HG02642 (cell line): ENCODE results near the gene PRKCSH.
"Not testable (repeated sequence)": the region's sequence is repeated elsewhere in the genome, so short reads cannot be mapped to it uniquely, and the experiment has no call there.

Source experiments
- ATAC-seq: cut with Tn5 transposase; IDR thresholded peaks from one replicate; pipeline ENCODE4 v1.9.1; 2021; ENCODE audit warnings: mild to moderate bottlenecking; ENCODE audit not compliant: unreplicated experiment, poor library complexity

The PRKCSH gene

DNA sequence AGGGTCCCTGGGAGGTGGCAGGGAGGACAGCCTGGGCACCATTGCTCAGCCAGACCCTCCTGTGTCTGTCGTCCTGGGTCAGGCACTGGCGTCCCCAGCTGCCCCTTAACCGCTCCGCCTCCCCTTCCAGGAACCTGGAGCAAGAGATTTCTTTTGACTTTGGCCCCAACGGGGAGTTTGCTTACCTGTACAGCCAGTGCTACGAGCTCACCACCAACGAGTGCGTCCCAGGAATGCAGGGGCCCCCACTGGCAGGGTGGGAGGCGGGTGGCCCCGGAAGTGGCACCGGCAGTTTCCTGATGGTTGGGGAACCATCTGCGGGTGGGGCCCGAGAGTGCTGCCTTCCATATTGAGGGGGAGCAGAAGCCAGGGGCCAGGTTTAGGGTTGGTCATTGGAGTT, 13.0 kb downstream of the PRKCSH start:
- no peak for ATAC-seq

DNA sequence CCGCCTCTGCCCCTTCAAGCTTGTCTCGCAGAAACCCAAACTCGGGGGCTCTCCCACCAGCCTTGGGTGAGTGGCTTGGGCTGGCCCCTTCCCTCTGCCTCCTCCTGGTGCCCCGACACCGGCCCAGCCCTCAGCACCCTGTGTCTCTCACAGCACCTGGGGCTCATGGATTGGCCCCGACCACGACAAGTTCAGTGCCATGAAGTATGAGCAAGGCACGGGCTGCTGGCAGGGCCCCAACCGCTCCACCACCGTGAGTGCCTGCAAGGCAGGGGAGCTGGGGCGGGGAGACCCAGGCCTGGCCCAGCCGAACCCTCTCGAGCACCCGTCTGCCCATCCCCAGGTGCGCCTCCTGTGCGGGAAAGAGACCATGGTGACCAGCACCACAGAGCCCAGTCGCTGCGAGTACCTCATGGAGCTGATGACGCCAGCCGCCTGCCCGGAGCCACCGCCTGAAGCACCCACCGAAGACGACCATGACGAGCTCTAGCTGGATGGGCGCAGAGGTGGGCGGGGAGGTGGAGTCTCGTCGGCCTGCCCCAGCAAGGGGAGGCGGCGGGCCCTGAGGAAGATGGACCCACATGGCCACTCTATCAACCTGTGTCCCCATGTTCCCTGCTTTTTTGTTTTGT, 13.6 kb downstream of the PRKCSH start:
- no peak for ATAC-seq

DNA sequence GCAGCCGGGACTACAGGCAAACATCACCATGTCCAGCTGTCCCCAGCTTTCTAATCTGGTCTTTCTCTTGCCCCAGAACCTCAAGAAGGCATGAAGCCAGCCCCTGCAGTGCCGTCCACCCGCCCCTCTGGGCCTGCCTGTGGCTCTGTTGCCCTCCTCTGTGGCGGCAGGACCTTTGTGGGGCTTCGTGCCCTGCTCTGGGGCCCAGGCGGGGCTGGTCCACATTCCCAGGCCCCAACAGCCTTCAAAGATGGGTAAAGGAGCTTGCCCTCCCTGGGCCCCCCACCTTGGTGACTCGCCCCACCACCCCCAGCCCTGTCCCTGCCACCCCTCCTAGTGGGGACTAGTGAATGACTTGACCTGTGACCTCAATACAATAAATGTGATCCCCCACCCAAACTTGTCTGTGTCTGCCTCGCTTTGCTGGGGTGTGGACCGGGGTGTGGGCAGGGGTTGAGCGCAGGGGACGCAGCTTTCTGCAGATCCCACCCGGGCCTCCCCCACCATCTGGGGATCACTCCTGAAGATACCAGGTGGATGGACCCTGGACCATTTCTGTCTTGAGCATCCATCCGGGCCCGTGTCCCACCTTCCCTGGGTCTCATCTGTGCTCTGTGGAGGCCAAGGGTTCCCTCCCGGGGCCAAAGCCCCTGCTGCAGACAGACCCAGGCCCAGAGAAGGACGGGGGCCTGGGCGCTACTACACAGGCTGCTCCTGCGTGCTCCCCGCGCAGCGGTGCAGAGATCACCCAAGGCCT, 15.3 kb downstream of the PRKCSH start:
- no peak for ATAC-seq

DNA sequence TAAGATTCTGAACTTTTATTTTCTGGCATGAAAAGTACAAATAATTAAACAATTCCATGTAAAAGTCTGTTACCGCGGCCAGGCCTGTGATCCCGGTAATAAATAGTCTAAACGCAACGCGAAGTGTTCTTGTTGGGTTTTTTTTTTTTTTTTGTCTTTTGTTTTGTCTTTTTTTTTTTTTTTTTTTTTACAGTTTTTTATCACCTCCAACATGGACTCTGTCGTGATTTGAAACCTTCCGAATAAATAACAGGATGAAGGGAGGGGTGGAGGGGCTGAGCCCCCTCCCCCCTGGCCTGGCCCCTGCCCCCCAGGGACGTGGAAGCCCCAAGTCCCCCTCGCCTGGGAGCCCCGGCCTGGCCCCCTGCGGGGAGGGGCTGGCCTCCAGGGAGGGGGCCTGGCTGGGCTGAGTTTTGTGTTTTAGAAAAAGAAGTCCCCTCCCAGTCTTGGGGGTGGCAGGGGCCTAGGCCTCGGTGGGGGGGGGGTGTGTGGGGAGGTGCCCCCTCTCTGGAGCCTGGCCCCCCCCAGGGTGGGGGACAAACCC, 16.0 kb downstream of the PRKCSH start:
- ATAC-seq, result no peak

DNA sequence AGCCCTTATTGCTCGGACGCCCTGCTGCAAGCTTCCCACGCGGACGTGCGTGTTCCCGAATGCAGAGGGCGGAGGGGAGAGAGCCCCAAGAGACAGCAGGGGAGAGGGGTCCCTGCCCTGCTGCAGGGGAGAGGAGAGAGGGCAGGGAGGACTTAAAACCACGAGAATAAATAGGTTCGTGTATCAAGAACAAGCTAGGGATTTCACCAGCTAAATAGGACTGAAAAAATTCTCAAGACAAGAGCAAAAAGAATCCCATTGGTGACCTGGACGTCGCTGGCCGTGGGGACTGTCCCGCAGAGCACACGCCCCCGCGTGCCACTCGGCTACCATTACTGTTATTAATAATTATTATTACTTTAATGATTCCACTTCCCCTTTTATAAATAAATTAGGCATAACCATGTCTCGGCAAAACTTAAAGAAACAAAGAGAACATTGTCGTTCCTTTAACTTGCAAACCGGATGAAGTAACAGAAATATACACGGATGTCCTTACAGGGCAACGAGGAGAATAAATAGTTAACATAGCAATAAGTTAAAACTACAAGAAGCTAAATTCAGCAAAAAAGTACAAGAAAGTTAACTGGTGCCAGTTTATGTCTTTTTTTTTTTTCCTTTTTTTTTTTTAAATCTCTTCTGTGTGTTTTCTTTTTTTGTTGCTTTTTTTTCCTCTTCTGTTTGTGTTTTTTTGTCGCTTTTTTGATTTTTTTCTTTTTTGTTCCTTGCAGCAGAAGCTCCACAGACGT, 16.6 kb downstream of the PRKCSH start:
- no peak for ATAC-seq

DNA sequence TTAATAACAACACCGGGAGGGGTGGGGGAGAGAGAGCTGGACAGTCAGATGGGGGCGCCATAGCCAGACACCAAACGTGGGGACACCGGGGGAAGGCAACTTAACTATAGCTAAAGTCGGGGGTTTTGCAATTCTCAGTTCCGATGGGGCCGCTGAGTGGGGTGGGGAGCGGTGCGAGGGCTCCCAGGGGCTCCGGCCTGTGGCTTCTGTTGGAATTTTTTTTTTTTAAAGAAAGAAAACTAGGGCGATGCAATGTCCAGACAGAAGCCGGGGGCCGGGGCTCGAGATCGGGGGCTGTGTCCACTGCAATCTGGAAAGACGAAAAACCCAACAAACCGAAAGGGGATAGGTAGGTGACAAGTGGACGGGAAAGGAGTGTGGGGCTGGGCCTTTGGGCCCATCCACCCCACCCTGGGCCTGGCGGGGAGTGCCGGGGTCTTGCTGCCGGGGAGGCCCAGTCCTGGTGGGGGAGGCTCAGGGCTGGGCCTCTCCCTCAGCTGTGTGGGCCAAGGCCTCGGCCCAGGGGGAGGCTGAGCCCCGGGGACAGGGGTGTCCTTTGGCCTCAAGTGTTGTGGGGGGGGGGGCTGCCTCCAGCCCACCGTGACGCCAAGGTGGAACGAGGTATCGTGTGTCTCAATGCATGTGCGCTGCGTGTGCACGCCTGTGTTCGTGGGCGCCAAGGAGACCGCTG, 17.3 kb downstream of the PRKCSH start:
- ATAC-seq, result no peak

DNA sequence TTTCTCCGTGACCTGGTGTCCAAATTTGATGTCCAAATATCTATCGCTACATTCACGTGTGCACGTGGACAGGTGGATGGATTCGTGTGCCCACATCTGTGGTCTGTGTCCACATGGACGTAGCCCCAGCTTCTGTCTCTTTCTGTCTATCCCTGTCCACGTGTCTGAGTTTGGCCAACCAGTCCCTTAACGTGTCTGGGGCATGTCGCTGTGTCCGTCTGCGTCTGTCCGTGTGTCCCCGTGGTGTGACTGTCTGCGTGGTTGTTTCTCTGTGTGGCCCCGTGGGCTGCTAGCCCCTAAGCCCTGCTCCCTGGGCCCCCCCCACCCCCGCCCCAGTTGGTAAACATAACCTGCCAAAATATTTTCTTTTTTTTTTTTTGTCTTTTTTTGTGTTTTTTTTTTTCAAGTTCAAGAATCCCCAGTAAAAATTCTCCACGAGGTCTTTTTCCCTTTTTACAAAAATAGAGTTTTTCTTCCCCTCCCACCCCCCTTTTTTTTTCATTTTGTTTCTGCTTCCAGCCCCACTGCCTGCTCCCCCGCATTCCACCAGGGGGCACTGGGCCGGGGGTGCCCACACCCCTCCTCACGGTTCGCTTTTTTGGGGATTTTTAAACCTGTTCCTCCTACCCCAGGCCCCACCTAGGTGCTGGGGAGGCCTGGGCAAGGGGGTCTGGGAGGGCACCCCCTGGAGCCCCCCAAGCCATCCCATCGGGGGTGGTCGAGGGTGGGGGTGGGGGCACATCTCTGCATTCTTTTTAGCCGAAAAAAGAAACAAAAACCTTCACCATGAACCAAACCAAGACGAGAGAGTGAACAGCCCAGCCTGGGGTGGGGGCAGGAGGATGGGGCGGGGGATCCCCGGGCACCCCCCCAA, 18.3 kb downstream of the PRKCSH start:
- ATAC-seq, result no peak

DNA sequence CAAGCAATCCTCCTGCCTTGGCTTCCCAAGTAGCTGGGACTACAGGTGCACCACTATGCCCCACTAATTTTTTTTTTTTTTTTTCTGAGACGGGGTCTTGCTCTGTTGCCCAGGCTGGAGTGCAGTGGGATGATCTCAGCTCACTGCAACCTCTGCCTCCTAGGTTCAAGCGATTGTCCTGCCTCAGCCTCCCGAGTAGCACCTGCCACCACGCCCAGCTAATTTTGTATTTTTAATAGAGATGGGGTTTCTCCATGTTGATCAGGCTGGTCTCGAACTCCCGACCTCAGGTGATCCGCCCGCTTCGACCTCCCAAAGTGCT, 19.8 kb downstream of the PRKCSH start:
- not testable (repeated sequence) for ATAC-seq

DNA sequence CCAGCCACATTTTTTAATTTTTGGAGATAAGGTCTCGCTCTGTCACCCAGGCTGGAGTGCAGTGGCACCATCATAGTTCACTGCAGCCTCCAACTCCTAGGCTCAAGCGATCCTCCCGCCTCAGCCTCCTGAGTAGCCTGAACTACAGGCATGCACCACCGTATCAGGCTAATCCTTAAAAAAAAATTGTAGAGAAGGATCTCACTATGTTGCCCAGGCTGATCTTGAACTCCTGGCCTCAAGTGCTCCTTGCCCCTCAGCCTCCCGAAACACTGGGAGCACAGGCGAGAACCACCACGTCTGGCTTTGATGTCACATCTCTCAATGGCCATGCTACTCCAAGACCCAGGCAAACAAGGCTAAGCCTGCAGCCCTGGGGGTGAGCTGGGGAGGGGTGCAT, 21.2 kb downstream of the PRKCSH start:
- no peak for ATAC-seq

DNA sequence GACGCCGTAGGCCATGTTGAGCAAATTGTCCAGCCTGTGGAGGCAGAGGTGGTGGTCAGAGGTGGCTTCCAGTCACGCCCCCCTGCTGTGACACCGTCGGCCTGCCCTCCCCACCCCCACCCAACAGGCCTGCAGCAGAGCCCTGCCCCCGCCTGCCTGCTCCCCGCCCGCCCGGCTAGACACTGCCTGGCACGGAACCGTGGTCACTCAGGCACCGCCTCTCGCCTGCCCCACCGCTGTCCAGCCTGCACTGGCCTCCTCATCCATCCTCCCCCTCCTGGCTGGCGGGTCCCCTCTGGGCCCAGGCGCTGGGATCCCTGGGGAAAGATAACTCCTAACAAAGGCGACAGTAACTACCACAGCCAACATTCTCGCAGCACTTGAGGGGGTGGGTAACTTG, 21.7 kb downstream of the PRKCSH start:
- ATAC-seq, result no peak

DNA sequence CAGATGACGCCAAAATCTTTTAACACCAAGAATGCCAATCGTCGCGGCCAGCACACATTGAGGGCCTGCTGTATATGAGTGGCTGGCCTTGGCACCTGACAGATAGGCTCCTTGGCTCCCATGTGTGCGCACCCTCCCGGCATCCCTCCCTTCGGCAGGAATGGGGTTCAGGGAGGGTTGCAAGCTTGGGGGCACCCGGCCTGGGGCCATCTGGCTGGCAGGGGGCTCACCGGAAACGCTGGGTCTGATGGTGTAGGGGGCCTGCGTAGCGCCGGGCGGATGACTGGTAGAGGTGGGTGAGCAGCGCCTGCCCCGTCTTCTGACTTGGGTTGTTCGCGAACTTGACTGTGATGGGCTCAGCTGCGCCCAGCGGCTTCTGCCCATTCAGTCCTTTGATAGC, 22.4 kb downstream of the PRKCSH start:
- no peak for ATAC-seq

DNA sequence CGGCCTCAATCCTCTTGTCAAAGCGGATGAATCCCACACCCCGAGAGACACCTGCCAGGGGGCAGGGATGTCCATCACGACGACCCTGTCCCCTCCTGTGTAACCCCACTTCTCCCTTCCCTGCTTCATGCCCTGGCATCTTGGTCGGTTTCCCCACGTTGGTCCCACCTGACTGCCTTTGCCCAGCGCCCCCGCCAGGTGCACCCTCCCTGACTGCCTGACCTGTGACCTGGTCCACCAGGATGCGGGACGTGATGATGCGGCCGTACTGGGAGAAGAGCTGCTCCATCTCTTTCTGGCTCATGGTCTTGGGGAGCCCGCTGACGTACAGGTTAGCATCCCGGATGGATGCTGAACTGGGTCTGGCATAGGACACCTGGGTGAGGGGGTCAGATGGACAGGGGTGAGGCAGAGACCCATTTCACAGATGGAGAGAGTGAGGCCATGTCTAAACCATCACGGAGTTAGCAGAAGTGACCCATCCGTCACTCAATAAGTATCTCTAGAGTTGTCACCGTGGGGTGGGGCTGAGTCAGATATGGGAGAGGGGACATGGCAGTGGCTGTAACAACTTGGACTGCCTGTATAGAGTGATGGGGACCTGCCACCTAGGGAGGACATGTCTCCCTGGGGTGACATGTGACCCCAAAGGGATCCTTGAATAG, 22.9 kb downstream of the PRKCSH start:
- no peak for ATAC-seq

DNA sequence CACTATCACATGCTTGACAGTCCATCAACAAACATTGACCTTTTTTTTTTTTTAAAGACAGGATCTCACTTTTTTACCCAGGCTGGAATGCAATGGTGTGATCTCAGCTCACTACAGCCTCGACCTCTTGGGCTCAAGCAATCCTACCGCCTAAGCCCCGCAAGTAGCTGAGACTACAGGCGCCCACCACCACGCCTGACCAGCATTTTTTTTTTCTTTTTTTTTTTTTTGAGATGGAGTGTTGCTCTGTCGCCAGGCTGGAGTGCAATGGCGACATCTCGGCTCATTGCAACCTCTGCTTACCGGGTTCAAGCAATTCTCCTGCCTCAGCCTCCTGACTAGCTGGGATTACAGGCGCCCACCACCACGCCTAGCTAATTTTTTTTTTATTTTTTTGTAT, 23.5 kb downstream of the PRKCSH start:
- ATAC-seq, result not testable (repeated sequence)

DNA sequence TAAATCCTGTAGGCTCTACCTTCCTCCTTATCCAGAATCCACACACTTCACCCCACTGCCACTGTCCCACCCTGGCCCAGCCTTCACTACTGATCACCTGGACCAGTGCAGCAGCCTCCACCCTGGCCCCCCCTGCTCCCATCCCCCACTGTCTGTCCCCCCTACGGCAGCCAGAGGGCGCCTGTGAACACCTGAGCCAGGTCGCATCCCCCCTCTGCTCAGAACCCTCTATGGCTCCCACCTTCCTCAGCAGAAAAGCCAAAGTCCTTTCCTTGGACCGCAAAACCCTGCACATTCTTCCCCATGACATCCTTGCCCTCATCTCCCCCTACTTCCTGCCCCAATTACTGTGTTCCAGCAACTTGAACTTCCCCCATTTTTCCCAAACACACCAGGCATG, 24.8 kb downstream of the PRKCSH start:
- ATAC-seq, result no peak

DNA sequence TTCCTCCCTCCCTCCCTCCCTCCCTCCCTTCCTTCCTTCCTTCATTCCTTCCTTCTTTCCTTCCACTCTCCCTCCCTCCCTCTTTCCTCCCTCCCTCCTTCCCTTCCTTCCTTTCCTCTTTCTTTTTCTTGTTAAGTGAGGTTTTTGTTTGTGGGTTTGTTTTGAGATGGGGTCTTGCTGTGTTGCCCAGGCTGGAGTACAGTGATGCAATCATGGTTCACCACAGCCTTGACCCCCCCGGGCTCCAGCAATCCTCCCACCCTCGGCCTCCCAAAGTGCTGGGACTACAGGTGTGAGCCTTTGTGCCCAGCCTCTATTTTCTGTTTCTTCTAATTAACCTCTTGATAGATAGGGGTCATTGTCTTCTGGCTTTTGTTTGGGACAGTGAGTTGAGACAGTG, 26.0 kb downstream of the PRKCSH start:
- ATAC-seq, result no peak

DNA sequence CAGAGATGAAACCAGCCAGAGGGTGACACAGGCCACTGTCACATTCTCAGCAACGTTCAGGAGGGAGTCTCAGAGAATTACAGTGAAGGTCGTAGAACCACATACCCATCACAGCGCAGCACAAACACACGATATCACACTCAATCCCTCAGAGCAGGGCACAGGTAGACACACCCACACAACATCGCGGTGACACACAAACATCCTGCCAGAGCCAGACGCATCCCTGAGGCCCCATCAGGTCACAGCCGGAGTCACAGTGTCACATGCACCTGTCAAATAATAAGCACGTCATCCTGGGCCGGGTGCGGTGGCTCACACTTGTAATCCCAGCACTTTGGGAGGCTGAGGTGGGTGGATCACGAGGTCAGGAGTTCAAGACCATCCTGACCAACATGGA, 28.0 kb downstream of the PRKCSH start:
- ATAC-seq, result no peak

DNA sequence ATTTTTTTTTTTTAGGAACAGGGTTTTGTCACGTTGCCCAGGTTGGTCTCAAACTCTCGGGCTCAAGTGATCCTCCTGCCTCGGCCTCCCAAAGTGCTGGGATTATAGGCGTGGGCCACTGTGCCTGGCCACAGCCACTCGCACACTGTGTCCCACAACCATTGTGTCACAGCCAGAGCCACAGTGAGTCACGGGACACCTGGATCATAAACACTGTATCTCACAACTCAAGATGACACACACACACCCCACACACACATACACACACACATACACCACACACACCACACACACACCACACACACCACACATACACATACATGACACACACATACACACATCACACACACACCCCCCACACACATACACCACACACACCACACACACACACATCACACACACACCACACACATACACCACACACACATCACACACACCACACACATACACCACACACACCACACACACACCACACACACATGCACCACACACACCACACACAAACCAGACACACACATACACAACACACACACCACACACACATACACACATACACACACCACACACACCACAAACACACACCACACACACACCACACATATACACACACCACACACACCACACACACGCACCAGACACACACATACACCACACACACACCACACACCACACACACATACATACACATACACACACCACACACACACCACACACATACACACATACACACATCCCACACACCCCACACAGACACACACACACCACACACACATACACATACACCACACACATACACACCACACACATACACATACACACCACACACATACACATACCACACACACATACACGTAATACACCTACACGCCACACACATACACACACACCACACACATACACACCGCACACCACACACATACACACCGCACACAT, 29.2 kb downstream of the PRKCSH start:
- ATAC-seq, result no peak

DNA sequence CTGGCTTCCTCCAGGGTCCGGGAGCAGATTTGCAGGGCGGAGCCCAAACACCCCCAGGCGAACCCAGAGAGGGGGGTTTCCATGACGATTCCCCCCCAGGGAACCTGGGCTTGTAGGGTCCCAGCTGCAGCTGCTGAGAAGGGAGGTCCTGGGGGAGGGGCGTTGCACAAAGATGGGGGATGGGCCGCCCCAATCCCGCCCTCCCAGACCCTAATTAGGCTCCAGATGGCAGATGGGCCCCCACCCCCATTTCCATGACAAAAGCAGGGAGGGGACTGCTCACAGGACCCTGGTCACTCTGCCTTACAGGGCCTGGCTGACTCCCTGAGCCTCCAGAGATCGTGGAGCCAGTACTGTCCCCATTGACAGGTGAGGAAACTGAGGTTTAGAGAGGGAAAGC, 30.2 kb downstream of the PRKCSH start:
- ATAC-seq, result no peak
